ENCODE data around the gene KCNMA1.

Gene KCNMA1

GRCh38 chr10:77541944-77542343 is 95.7 kb downstream of the KCNMA1 start:
- TF ChIP-seq CTCF (IDR thresholded peaks at IDR 0.05; ENCODE audit: insufficient read depth, missing control alignments), result no peak
- FAIRE-seq (no peak), DNase-seq (ENCODE audit: insufficient read length, low spot score) (no peak)

DNA sequence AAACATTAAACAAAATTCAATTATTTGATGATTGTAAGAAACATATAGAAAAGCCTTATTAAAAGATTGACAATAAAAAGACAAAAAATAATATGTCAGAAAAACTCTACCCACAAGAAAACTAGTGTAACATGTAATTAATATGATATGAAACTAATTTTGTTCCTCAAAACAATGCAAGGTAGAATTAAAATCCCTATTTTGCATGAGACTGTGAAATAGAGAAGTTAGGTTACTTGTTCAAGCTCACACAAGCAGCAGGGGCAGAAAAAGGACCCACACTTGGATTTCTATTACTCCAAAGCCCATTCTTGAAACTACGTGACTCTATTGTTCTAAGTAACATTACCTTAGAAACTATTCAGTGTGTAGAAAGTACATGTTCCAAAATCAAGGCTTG is 96.4 kb downstream of the KCNMA1 start:
- FAIRE-seq, result no peak
- TF ChIP-seq CTCF (IDR thresholded peaks at IDR 0.05; ENCODE audit: insufficient read depth, missing control alignments), result no peak

GRCh38 chr10:77539147-77539935 is 98.3 kb downstream of the KCNMA1 start:
- no peak for TF ChIP-seq CTCF (IDR thresholded peaks at IDR 0.05; ENCODE audit: insufficient read depth, missing control alignments)
- FAIRE-seq (no peak), DNase-seq (ENCODE audit: insufficient read length, low spot score) (no peak)

More for the DNA sequence above, 96.4 kb downstream of the KCNMA1 start:
- DNase-seq (ENCODE audit: insufficient read length, low spot score), result no peak

GRCh38 chr10:77537720-77538373 is 99.8 kb downstream of the KCNMA1 start:
- FAIRE-seq (no peak), DNase-seq (ENCODE audit: insufficient read length, low spot score) (no peak)
- no peak for TF ChIP-seq CTCF (IDR thresholded peaks at IDR 0.05; ENCODE audit: insufficient read depth, missing control alignments)

DNA sequence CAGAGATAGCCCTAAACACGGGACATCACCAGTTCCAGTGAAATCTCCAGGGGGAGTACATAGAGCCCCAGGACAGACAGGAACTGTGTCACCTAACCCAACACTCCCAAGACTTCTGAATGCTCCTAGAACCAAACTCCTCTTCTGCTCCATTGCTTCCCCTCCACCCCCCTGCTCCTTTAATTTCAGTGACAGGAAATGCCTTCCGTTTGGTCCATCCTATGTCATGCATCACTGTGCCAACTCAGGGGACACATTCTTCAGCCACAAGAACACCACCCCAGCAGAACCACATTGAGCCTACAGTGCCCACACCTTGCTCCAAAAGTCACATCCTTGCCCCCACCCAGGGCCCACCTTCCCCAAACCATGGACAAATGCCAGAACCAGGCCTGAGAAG is 100.5 kb downstream of the KCNMA1 start:
- TF ChIP-seq CTCF (IDR thresholded peaks at IDR 0.05; ENCODE audit: insufficient read depth, missing control alignments), result no peak
- FAIRE-seq (no peak), DNase-seq (ENCODE audit: insufficient read length, low spot score) (no peak)

- TF ChIP-seq CTCF (IDR thresholded peaks at IDR 0.05; ENCODE audit: insufficient read depth, missing control alignments), result no peak
- FAIRE-seq (no peak), DNase-seq (ENCODE audit: insufficient read length, low spot score) (no peak)
Measured at GRCh38 chr10:77533887-77534278, 103.7 kb downstream of the KCNMA1 start.

Measured in D721Med (cell line).